Endometrial microvascular endothelial cells (primary cell): ENCODE measurements around the gene DHX29. TPM values are rescaled to one million over a fixed set of nuclear protein-coding genes. Genes with fewer than 3 reads are reported as not detected.
"Not testable (repeated sequence)": the region's sequence is repeated elsewhere in the genome, so short reads cannot be mapped to it uniquely, and the experiment has no call there.

Experiments used
- in situ Hi-C: cut with HindIII; loops from 2 replicates; pipeline ENCODE4 v1.10.0; 2017; ENCODE audit warnings: low sequenced_read_pairs, low pct_unique_long_range_greater_than_20kb; ENCODE audit errors: inconsistent ontology term
- total RNA-seq: library from RNA; depleted of rRNA; stranded (reverse); fragments of >200 nt; gene quantifications from one replicate; pipeline ENCODE4 v1.2.3, GENCODE V29; 2015; ENCODE audit errors: inconsistent ontology term

DHX29 gene
- total RNA-seq, 1 donor from 2014 or later = 37.5 TPM

DNA sequence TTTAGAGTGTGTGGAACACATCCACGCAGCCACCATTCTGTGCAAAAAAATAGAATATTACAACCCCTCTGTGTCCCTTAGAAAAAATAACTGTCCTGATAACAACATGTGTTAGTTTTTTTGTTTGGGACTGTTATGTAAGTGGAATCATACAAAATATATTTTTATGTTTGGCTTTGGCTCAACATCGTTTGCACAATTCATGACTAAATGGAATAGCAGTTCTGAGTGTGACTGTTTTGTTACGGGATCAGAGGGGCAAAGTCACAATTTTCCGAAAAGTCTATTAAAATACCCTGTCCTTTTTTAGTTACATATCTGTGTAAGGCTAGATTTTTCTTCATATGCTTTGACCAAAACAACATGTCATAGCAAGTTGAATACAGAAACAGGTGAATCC is 13.1 kb upstream of the DHX29 start:
- in situ Hi-C loops = no loop called here

DNA sequence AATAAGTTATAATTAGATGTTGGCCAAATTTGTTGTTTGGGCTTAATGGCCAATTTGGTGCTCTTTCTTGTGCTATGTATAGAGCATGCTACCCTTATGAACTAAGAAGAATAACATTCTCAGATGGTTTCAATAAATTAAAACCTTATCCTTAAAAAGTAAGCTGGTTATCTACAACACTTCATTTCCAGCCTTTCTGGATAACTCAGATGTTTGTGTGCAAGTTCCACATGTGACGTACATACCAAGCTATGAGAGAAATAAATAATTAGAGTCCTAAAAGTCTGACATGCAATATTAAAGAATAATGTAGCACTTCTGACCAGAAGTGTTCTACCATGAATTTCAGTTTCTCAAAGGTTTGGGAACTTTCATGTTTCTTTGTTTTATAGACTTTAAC is 12.0 kb upstream of the DHX29 start:
- in situ Hi-C loops = no loop called here

DNA sequence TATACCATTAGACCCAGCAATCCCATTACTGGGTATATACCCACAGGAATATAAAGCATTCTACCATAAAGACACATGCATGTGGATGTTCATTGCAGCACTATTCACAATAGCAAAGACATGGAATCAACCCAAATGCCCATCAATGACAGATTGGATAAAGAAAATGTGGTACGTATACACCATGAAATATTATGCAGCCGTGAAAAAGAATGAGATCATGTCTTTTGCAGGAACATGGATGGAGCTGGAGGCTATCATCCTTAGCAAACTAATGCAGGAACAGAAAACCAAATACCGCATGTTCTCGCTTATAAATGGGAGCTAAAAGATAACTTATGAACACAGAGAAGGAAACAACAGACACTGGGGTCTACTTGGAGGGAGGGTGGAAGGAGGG is 10.7 kb upstream of the DHX29 start:
- in situ Hi-C loops = not testable (repeated sequence)

DNA sequence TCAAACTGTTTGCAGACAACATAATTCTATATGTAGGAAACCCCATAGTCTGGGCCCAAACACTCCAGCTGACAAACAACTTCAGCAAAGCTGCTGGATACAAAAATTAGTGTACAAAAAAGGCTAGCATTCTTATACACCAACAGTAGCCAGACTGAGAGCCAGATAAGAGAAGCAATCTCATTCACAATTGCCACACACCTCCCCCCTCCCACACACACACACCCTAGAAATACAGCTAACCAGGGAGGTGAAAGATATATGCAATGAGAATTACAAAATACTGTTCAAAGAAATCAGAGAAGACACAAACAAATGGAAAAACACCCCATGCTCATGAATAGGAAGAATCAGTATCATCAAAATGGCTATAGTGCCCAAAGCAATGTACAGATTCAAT is 9.3 kb upstream of the DHX29 start:
- in situ Hi-C loops = no loop called here

GRCh38 chr5:55316289-55316688 is 8.8 kb upstream of the DHX29 start:
- in situ Hi-C loops = no loop called here

GRCh38 chr5:55313870-55314617 is 6.5 kb upstream of the DHX29 start:
- in situ Hi-C loops = no loop called here

GRCh38 chr5:55308254-55308836 is 851 bp upstream of the DHX29 start:
- in situ Hi-C loops = no loop called here

DNA sequence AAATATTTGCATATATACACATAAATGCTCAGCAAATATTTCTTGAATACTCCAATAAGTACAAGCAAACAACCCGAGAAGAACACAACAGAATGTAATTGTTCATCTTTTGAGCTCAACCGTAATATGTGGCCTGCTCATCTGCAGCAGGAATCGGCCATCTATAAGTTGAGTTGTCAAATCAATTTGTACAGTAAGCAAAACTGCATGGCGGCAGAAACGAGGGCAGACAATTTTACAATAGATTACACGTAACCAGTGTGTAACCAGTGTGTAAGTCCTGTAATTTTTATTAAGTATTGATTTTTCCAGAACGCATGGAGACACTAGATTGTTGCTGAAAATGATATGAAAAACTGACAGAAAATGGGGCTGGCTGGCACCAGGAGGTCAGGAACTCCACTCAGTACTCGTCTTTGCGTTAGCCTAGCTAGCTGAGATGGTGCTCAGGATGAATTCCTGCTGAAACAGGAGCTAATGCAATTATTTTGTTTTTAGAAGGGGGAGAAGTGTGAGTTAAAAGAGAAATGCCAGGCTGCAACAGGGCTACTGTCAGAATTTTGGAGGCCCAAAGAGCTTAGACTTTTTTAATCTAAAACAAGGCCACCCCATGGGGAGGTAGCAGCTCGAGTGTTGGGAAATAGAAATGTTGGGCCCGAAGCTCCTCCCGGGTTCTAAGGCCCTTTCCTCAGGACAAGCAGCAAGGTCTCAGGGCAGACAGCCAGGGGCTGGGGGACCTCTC is 682 bp downstream of the DHX29 start:
- in situ Hi-C loops = no loop called here

- in situ Hi-C loops = no loop called here
Measured at GRCh38 chr5:55305345-55305744, 2.1 kb downstream of the DHX29 start.

DNA sequence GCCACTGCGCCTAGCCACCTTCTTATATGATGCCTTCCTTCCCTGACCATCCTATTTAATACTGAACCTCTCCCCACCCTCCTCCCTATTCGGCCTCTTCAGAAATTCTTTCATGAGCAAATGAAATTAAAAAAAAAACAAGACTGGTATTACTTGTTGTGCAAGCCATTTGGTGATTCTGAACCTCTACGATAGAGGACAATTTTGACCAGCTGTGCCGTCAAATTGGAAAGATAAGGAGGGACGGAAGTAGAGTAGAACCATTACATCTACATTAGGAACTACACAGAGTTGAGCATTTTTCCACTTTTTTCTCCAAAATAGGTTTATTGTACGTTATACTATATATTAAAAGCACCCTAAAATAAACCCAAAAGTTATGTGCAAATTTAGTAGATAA is 2.9 kb downstream of the DHX29 start:
- in situ Hi-C loops = no loop called here

DNA sequence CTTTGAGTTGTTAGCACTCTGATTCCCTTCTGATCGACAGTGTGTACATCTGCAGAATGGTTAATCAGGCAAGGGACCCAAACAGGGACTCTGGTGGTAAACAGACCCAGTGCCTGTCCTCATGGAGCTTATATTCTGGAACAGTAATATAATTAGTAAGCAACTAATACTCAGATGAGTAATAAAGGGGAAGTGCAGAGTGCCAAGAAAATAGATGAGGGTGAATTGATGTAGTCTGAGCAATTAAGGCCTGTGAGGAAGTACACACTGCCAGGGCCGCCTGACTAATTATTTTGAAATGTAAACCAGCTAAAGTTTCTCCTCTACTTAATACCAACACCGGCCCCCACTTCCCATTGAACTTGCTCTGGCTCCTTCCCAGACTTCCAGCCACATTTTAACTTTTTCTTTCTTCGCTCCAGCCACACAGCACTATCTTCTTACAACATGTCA is 4.2 kb downstream of the DHX29 start:
- in situ Hi-C loops = no loop called here

DNA sequence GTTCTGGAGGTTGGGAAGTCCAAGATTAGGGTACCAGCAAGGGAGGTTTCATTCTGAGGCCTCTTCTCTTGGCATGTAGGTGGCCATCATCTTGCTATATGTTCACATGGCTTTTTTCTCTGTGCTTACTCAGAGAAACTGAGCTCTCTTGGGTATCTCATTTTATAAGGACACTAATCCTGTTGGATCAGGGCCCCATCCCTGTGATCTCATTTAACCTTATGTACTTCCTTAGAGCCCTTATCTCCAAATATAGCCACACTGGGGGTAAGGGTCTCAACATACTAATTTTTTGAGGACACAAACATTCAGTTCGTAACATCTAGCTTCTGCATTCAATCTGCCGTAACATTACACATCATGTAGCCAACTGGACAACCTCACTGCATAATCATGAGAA is 6.6 kb downstream of the DHX29 start:
- in situ Hi-C loops = no loop called here

DNA sequence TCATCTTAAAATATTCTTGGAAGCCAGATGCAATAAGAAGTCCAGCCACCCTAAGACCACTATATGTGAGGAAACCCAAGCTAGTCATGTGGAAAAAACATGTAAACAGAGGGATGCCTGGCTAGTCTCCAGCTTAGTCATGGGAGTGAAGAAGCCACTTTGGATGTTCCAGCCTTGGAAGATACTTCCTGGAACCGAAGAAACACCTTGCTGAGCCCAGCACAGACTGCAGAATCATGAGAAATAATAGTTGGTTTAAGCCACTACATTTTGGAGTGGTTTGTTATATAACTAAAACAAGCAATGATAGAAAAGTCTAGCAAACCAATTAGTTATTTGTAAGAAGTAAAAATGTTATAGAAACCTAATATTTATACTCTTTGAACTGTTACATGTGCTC is 12.6 kb downstream of the DHX29 start:
- in situ Hi-C loops = no loop called here

GRCh38 chr5:55290991-55291390 is 16.5 kb downstream of the DHX29 start:
- in situ Hi-C loops = no loop called here

- in situ Hi-C loops = no loop called here
Measured at GRCh38 chr5:55289808-55290207, 17.7 kb downstream of the DHX29 start.

DNA sequence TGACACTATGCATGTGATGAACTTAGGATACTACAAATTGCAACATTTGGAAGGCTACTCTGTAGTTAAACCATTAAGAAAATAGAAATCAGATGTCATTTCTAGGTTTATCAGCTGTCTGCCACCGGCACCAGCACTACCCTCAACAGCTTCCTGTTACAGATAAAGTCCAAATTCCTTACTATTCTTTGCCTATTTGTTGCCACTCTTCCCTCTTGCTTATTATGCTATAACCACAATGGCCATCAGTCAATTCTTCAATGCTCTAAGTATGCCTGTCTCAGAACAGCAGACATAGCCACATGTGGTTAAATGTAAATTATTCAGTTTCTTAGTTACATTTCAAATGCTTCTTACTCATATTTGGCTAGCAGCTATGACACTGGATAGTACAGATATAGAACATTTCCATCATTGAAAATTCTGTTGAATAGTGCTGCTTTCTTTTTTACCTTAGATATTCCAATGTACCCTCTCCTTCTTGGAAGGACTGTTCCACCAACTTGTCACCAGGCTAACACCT is 21.0 kb downstream of the DHX29 start:
- in situ Hi-C loops = no loop called here

DNA sequence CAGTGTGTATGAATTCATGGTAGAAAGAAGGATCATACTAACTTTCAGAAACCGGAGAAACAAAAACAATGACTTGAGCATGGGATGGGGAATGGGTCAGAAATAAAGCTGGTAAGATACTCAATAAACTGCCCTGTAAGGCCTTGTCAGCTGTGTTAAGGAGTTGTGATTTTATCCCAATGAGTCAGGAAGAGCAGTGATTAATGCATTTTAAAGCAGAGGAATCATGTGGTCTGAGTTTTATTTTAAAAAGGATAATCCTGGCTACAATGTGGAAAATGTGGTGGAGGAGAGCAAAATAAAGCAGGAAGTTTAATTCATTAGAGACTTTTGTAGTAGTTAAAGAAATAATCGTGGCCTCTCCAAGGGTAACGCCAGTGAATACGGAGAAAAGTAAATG is 28.7 kb downstream of the DHX29 start:
- in situ Hi-C loops = no loop called here

GRCh38 chr5:55276771-55277170 is 30.7 kb downstream of the DHX29 start:
- in situ Hi-C loops = no loop called here

GRCh38 chr5:55258339-55258738 is 49.2 kb downstream of the DHX29 start:
- in situ Hi-C loops = no loop called here

DNA sequence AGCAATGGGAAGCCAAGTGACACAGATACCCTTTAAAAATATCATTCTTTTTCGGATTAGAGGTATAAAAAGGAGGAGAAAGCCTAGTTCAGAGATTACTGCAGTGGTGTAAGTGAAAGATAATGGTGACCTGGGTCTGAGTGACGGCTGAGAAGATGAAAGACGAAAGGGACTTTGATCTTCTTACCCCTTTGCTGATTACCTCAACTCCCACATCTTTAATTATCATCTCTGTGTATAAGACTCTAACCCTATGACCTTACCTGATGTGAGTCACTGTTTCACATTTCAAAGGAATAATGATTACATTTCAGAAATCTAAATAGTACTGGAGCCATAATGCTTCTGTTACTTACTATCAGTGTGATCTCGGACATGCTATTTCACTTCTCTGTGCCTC is 52.7 kb downstream of the DHX29 start:
- in situ Hi-C loops = no loop called here
